Body of pancreas (tissue), 4 donors: ENCODE results near the gene FAM177A1.

Experiments used
- CTCF ChIP-seq, 7 experiments: fragments of 450-650 bp in 4 of 7; fragments of 200-600 bp in 3 of 7; sonication (generic) in 3 of 7; IDR thresholded peaks; one replicate each; pipeline ENCODE4 v1.5.1; 2016 to 2019; ENCODE audit warnings: antibody characterized with exemption in 7 of 7
- POLR2A ChIP-seq, 3 donors: fragments of 450-650 bp; IDR thresholded peaks; one replicate each; pipeline ENCODE4 v1.6.1; 2016; ENCODE audit warnings: antibody characterized with exemption in 3 of 3, mild to moderate bottlenecking in 2 of 3

GRCh38 chr14:35042632-35043031 is 3.4 kb upstream of the FAM177A1 start:
- TF ChIP-seq CTCF (IDR thresholded peaks at IDR 0.05) (no peak), POLR2A (IDR thresholded peaks at IDR 0.05) (no peak)
